GM12891 (cell line): Measurements from ENCODE around the gene JAG1.

ENCODE experiments used
- POLR2A ChIP-seq: IDR thresholded peaks from 2 replicates; pipeline ENCODE4 v1.6.1; 2011; ENCODE audit warnings: low read depth, low read length, control low read depth
- POLR2AphosphoS5 ChIP-seq: IDR thresholded peaks from 2 replicates; pipeline ENCODE4 v1.6.1; 2011; ENCODE audit warnings: low read depth, low read length, control low read depth
- TAF1 ChIP-seq: IDR thresholded peaks from 2 replicates; pipeline ENCODE4 v1.6.1; 2011; ENCODE audit warnings: low read depth, low read length, control low read depth

DNA sequence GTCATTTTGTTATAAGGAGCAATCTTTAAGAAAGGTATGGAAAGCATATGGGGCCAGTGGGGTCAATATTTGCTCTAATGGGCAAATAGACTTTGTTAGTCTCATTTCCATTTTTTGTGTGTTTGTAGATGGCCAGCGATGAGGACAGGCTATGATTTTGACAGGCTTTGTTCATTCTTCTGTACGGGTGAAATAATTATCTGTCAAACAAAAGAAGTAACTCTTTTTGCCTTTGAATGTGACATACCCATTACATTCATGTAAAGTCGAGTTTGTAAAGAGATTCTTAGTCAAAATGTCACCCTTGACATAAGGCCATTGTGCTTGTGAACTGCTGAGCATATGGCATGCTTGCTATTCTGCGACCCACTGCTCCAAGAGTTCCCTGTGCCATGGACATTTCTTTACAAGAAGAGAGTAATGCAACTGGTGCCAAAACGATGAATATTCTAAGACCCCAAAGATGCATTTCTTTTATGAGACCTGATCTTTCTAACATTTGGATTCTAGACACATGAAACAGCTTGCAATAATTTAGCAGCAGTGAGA, 38.2 kb upstream of the JAG1 start:
- no peak for TF ChIP-seq POLR2A
- no peak for TF ChIP-seq TAF1
- no peak for TF ChIP-seq POLR2AphosphoS5
